ENCODE measurements around the gene ZNF180.

The ZNF180 gene

DNA sequence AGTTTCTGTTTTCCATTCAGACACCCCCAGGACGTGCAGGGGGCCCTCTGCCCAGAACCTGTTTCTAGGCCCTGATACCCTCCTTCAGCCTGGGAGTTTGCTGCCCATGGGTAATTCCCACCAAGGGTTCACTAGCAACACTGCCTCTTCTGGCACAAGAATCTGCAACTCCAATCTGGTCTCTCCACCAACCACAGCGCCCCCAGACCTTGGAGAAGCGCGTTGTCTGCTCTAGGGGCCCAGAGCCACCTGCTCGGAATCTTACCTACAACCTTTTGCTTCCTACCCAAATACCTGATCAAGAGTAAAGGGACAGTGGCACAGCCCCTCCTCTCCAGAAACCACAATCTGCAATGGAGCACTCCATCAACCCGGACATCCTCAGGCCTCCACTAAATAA is 763 bp downstream of the ZNF180 start:
- H3K36me3 ChIP-seq (ENCODE audit: control insufficient read depth in 2 of 2, insufficient read depth in 1 of 2, low read length in 2 of 2) = peaks cover 19 to 46% of the 10 kb centered on the region in 2 experiments
- ChIA-PET CTCF (no interaction called here), POLR2A (interaction anchor here (0.8 to 2.7 kb wide), 9 partner anchors 8 to 335 kb away, joined by 3 to 13 read pairs (median 4); partner anchors contain the start of genes ZNF112, ZNF226, ZNF227 and ZNF235)
- peak overlapping the region; percentile 64; the same call in 1 of the 2 replicates for H3K27ac ChIP-seq (ENCODE audit: extremely low read depth, low read depth, low read length)
- TF ChIP-seq ZNF843 (tag by site-specific recombination; IDR thresholded peaks at IDR 0.05) = no peak
- TF ChIP-seq, protein P1, sequence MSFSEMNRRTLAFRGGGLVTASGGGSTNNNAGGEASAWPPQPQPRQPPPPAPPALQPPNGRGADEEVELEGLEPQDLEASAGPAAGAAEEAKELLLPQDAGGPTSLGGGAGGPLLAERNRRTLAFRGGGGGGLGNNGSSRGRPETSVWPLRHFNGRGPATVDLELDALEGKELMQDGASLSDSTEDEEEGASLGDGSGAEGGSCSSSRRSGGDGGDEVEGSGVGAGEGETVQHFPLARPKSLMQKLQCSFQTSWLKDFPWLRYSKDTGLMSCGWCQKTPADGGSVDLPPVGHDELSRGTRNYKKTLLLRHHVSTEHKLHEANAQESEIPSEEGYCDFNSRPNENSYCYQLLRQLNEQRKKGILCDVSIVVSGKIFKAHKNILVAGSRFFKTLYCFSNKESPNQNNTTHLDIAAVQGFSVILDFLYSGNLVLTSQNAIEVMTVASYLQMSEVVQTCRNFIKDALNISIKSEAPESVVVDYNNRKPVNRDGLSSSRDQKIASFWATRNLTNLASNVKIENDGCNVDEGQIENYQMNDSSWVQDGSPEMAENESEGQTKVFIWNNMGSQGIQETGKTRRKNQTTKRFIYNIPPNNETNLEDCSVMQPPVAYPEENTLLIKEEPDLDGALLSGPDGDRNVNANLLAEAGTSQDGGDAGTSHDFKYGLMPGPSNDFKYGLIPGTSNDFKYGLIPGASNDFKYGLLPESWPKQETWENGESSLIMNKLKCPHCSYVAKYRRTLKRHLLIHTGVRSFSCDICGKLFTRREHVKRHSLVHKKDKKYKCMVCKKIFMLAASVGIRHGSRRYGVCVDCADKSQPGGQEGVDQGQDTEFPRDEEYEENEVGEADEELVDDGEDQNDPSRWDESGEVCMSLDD (tag by site-specific recombination; IDR thresholded peaks at IDR 0.05) = no peak
- TF ChIP-seq, protein P2, sequence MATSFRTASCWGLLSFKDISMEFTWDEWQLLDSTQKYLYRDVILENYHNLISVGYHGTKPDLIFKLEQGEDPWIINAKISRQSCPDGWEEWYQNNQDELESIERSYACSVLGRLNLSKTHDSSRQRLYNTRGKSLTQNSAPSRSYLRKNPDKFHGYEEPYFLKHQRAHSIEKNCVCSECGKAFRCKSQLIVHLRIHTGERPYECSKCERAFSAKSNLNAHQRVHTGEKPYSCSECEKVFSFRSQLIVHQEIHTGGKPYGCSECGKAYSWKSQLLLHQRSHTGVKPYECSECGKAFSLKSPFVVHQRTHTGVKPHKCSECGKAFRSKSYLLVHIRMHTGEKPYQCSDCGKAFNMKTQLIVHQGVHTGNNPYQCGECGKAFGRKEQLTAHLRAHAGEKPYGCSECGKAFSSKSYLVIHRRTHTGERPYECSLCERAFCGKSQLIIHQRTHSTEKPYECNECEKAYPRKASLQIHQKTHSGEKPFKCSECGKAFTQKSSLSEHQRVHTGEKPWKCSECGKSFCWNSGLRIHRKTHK (tag by site-specific recombination; IDR thresholded peaks at IDR 0.05) = no peak
- no peak for TF ChIP-seq ZNF10 (tag by site-specific recombination; IDR thresholded peaks at IDR 0.05)
- TF ChIP-seq, protein P3, sequence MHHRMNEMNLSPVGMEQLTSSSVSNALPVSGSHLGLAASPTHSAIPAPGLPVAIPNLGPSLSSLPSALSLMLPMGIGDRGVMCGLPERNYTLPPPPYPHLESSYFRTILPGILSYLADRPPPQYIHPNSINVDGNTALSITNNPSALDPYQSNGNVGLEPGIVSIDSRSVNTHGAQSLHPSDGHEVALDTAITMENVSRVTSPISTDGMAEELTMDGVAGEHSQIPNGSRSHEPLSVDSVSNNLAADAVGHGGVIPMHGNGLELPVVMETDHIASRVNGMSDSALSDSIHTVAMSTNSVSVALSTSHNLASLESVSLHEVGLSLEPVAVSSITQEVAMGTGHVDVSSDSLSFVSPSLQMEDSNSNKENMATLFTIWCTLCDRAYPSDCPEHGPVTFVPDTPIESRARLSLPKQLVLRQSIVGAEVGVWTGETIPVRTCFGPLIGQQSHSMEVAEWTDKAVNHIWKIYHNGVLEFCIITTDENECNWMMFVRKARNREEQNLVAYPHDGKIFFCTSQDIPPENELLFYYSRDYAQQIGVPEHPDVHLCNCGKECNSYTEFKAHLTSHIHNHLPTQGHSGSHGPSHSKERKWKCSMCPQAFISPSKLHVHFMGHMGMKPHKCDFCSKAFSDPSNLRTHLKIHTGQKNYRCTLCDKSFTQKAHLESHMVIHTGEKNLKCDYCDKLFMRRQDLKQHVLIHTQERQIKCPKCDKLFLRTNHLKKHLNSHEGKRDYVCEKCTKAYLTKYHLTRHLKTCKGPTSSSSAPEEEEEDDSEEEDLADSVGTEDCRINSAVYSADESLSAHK (tag by site-specific recombination; IDR thresholded peaks at IDR 0.05) = no peak
- TF ChIP-seq ZNF324 (tag by site-specific recombination; IDR thresholded peaks at IDR 0.05) = no peak
- TF ChIP-seq, protein P4, sequence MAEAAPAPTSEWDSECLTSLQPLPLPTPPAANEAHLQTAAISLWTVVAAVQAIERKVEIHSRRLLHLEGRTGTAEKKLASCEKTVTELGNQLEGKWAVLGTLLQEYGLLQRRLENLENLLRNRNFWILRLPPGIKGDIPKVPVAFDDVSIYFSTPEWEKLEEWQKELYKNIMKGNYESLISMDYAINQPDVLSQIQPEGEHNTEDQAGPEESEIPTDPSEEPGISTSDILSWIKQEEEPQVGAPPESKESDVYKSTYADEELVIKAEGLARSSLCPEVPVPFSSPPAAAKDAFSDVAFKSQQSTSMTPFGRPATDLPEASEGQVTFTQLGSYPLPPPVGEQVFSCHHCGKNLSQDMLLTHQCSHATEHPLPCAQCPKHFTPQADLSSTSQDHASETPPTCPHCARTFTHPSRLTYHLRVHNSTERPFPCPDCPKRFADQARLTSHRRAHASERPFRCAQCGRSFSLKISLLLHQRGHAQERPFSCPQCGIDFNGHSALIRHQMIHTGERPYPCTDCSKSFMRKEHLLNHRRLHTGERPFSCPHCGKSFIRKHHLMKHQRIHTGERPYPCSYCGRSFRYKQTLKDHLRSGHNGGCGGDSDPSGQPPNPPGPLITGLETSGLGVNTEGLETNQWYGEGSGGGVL (tag by site-specific recombination; IDR thresholded peaks at IDR 0.05) = no peak
- H3K9me3 ChIP-seq (ENCODE audit: control insufficient read depth, insufficient read depth, low read depth, low read length) = peaks cover 2% of the 10 kb centered on the region; the same call in 1 of the 2 replicates
- peak overlapping the region; percentile 78 for H3K4me3 ChIP-seq (ENCODE audit: low read depth, low read length)
- H3K4me1 ChIP-seq (ENCODE audit: control insufficient read depth, insufficient read depth, low read length) = no peaks in the 10 kb centered on the region

DNA sequence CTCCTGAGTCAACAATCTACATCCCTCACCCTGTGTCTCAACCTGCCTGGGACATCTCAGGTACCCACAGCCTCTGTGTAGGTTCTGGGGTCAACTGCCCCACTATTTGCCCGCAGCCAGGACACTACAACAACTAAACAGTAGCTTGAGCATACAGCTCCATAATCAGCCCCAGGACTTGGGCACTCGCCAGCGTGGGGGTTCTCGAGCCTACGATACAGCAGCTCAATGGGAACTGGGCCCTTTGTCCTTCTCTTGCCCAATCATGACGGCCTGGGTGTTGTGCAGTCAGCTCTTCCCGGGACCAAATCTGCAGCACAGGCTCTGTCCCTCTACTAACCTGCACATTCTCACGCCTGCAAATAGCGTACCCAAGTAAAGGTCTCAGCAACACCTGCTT is 1.3 kb downstream of the ZNF180 start:
- peak overlapping the region; percentile 78; the same call in 1 of the 2 replicates for H3K4me3 ChIP-seq (ENCODE audit: low read depth, low read length)

More for the DNA sequence above, 1.3 kb downstream of the ZNF180 start:
- TF ChIP-seq, protein P5, sequence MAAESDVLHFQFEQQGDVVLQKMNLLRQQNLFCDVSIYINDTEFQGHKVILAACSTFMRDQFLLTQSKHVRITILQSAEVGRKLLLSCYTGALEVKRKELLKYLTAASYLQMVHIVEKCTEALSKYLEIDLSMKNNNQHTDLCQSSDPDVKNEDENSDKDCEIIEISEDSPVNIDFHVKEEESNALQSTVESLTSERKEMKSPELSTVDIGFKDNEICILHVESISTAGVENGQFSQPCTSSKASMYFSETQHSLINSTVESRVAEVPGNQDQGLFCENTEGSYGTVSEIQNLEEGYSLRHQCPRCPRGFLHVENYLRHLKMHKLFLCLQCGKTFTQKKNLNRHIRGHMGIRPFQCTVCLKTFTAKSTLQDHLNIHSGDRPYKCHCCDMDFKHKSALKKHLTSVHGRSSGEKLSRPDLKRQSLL (tag by site-specific recombination; IDR thresholded peaks at IDR 0.05) = peak; percentile 57; the same call in 1 of the 2 replicates
- no peak for TF ChIP-seq ZNF48 (tag by site-specific recombination; IDR thresholded peaks at IDR 0.05)
- TF ChIP-seq, protein P6, sequence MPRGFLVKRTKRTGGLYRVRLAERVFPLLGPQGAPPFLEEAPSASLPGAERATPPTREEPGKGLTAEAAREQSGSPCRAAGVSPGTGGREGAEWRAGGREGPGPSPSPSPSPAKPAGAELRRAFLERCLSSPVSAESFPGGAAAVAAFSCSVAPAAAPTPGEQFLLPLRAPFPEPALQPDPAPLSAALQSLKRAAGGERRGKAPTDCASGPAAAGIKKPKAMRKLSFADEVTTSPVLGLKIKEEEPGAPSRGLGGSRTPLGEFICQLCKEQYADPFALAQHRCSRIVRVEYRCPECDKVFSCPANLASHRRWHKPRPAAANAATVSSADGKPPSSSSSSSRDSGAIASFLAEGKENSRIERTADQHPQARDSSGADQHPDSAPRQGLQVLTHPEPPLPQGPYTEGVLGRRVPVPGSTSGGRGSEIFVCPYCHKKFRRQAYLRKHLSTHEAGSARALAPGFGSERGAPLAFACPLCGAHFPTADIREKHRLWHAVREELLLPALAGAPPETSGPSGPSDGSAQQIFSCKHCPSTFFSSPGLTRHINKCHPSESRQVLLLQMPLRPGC (tag by site-specific recombination; IDR thresholded peaks at IDR 0.05) = no peak
- TF ChIP-seq ZNF292 (tag by site-specific recombination; IDR thresholded peaks at IDR 0.05; ENCODE audit: borderline replicate concordance, low read depth) = no peak
- H3K27ac ChIP-seq (ENCODE audit: extremely low read depth, low read depth, low read length) = no peak overlapping the region
- H3K9me3 ChIP-seq (ENCODE audit: control insufficient read depth, insufficient read depth, low read depth, low read length) = peaks cover 3% of the 10 kb centered on the region; the same call in 1 of the 2 replicates
- ChIA-PET CTCF (no interaction called here), POLR2A (interaction anchor here (2.7 kb wide), 1 partner anchor 8 kb away, joined by 13 read pairs; no protein-coding TSS in a partner anchor)
- H3K4me1 ChIP-seq (ENCODE audit: control insufficient read depth, insufficient read depth, low read length) = no peaks in the 10 kb centered on the region
- H3K36me3 ChIP-seq (ENCODE audit: control insufficient read depth in 2 of 2, insufficient read depth in 1 of 2, low read length in 2 of 2) = peaks cover 25 to 52% of the 10 kb centered on the region in 2 experiments
